ENCODE results near the gene WIPF3. TPM values are rescaled to one million over a fixed set of nuclear protein-coding genes. Genes with fewer than 3 reads are reported as not detected.

Gene WIPF3
- total RNA-seq, 3 donors from 2014 or later = 0.16 to 3.2 (median 0.66) TPM

- Histone ChIP-seq H3K27ac (no peak overlapping the region), H3K36me3 (no peaks in the 10 kb centered on the region), H3K27me3 (peaks cover 0 to 10% of the 10 kb centered on the region in 2 donors), H3K4me3 (no peak overlapping the region), H3K9me3 (no peaks in the 10 kb centered on the region), H3K4me1 (peaks cover 0 to 5% of the 10 kb centered on the region in 2 donors)
- DNase-seq (ENCODE audit: low spot score in 2 of 2) = no peak
- intact Hi-C loops (cut with DNase I; ENCODE audit: low total_unique reads) = no loop called here
- no peak for TF ChIP-seq POLR2AphosphoS5 (IDR thresholded peaks at IDR 0.05)
Observed at GRCh38 chr7:29809533-29810155, 3.3 kb downstream of the WIPF3 start.

DNA sequence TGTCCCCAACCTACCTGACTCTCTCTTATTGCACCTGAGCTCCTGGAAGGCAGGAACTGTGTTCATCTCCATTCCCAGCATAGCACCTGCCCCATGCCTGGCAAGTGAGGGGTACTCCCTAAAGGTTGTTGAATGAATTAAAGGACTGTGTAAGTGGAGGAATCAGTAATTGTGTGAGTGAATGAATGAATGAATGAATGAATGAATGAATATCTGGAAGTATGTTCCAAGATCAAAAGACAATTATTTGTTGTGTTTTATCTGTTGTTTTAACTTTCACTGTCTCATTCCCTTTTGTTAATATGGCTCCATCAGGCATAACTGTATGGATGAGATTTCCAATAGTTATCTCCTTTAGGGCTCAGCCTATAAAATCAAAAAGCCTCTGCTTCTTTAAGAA is 4.0 kb downstream of the WIPF3 start:
- no peak overlapping the region for H3K27ac ChIP-seq
- H3K36me3 ChIP-seq = no peaks in the 10 kb centered on the region
- TF ChIP-seq POLR2AphosphoS5 (IDR thresholded peaks at IDR 0.05) = no peak
- no peak for TF ChIP-seq CTCF (IDR thresholded peaks at IDR 0.05)
- no peak for TF ChIP-seq POLR2A (IDR thresholded peaks at IDR 0.05)
- no peak for DNase-seq (ENCODE audit: low spot score in 2 of 2)
- no peaks in the 10 kb centered on the region for H3K9me3 ChIP-seq
- peaks cover 0 to 10% of the 10 kb centered on the region in 2 donors for H3K27me3 ChIP-seq
- intact Hi-C loops (cut with DNase I; ENCODE audit: low total_unique reads) = no loop called here
- no peak overlapping the region for H3K4me3 ChIP-seq
- peaks cover 0 to 5% of the 10 kb centered on the region in 2 donors for H3K4me1 ChIP-seq

- TF ChIP-seq POLR2AphosphoS5 (IDR thresholded peaks at IDR 0.05) (no peak), CTCF (IDR thresholded peaks at IDR 0.05) (no peak), POLR2A (IDR thresholded peaks at IDR 0.05) (no peak)
- no peak for DNase-seq (ENCODE audit: low spot score in 2 of 2)
- no peaks in the 10 kb centered on the region for H3K9me3 ChIP-seq
- intact Hi-C loops (cut with DNase I; ENCODE audit: low total_unique reads) = no loop called here
- H3K4me3 ChIP-seq = no peak overlapping the region
- no peaks in the 10 kb centered on the region for H3K36me3 ChIP-seq
- no peak overlapping the region for H3K27ac ChIP-seq
- peaks cover 0 to 5% of the 10 kb centered on the region in 2 donors for H3K4me1 ChIP-seq
- H3K27me3 ChIP-seq = peaks cover 0 to 10% of the 10 kb centered on the region in 2 donors
Observed at GRCh38 chr7:29810813-29811482, 4.6 kb downstream of the WIPF3 start.

DNA sequence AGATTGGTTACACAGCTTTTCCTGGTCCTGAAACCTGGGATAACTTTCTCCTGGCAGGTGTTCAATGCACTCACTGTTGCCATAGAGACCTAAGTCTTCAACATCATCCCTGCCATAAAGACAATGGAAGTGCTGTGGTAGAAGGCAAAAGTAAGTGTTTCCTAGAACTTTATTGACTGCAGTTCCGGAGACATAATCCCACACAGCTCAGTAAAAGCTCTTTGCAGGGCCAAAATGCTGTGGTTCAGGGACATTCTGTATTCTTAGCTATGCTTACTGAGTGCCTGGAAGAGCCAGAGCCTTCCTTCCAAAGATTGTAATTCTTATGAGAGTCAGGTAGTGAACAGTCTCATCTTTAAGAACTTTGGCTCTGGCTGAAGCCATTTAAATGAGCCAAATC is 5.3 kb downstream of the WIPF3 start:
- TF ChIP-seq POLR2AphosphoS5 (IDR thresholded peaks at IDR 0.05) = no peak
- no peak for TF ChIP-seq POLR2A (IDR thresholded peaks at IDR 0.05)
- TF ChIP-seq CTCF (IDR thresholded peaks at IDR 0.05) = no peak
- Histone ChIP-seq H3K27me3 (peaks cover 0 to 10% of the 10 kb centered on the region in 2 donors), H3K36me3 (no peaks in the 10 kb centered on the region)

DNA sequence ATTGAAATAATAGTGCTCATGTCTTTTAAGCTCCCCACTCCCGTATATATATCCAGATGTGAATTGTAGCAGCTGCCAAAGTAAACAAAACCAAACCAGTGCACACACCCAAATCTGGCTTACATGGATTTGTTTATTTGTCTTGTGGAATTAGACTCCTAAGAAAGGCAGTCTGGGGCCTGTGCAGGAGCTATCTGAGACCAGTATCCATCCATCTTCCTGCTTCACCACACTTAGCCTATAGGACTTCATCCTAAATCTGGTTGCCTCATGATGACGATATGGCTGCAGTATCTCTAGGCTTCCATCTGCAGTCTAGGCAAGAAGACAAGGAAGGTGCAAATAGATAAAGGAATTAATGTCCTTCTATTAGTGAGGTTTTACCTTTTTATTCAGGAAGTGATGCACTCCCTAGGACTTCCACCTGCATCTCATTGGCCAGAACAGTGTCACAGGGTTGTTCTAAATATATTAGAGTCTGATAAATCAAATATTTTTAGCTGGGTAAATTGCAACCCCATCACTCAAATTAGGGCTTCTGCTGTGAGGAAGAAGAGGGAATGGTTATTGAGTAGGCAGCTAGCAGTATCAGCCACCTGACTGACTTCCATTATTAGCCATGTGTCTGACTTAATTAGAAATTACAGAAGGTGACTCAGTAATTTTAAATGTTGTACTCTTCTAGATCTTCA is 6.0 kb downstream of the WIPF3 start:
- H3K27me3 ChIP-seq = peaks cover 0 to 7% of the 10 kb centered on the region in 2 donors

More for the DNA sequence above, 5.3 kb downstream of the WIPF3 start:
- Histone ChIP-seq H3K27ac (no peak overlapping the region), H3K4me3 (no peak overlapping the region), H3K9me3 (no peaks in the 10 kb centered on the region), H3K4me1 (peaks cover 0 to 5% of the 10 kb centered on the region in 2 donors)
- intact Hi-C loops (cut with DNase I; ENCODE audit: low total_unique reads) = no loop called here
- DNase-seq (ENCODE audit: low spot score in 2 of 2) = no peak

More for the DNA sequence above, 6.0 kb downstream of the WIPF3 start:
- intact Hi-C loops (cut with DNase I; ENCODE audit: low total_unique reads) = no loop called here
- Histone ChIP-seq H3K4me1 (peaks cover 0 to 3% of the 10 kb centered on the region in 2 donors), H3K9me3 (no peaks in the 10 kb centered on the region), H3K36me3 (no peaks in the 10 kb centered on the region), H3K27ac (no peak overlapping the region), H3K4me3 (no peak overlapping the region)
- TF ChIP-seq CTCF (IDR thresholded peaks at IDR 0.05) (no peak), POLR2A (IDR thresholded peaks at IDR 0.05) (no peak), POLR2AphosphoS5 (IDR thresholded peaks at IDR 0.05) (no peak)
- no peak for DNase-seq (ENCODE audit: low spot score in 2 of 2)
